Fibroblast of gingiva (primary cell): ENCODE measurements around the gene HAGHL.

Source experiments
- DNase-seq: peaks from one replicate; pipeline ENCODE4 v3.0.0-alpha.2; 2011; ENCODE audit warnings: low read depth

Gene HAGHL

GRCh38 chr16:708019-708418, 18.9 kb upstream of the HAGHL start:
- DNase-seq = no peak

GRCh38 chr16:708959-709358, 17.9 kb upstream of the HAGHL start:
- DNase-seq = no peak

DNA sequence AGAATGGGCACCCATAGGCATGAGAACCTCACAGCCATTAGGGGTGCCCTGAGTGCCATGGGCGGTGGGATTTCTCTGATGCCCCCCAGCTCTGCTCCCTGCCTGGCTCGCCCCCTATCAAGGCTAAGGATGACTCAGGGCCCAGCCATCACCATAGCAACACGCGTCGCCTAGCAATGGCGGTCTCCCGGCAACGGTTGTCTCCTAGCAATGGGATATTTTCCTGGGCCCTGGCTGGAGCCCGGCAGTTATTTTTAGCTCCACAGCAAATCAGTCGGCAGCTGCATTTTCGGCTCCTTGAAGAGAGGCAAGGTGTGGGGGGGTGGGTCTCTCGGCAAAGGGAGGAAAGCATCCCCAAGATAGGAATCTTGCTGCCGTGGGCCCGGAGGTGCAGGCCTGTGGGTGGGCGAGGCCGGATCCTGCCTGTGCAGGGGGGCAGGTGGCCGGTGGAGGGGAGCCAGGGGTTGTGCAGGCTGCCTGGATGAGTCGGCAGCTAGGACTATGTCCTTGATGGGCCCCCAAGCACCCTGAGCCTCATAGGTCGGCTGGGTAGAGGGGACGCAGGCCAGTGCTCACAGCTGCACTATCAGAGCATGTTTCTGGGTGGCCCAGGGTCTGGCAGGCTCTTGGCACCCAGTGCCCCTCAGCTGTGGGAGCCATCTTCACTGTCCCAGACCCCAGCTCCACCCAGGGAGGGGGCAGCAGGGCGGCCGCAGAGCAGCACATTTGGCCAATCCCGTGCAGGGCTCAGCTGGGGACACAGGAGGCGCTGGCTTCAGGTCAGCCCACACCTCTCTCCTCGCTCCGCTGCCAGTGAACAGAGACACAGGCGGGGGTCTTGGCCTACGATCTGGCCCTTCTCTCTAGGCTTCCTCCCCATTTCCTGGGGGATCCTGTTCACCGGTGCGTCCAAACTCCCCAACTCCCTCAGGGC, 17.1 kb upstream of the HAGHL start:
- peak; percentile 70 for DNase-seq

- DNase-seq = no peak
Observed at GRCh38 chr16:710500-711075, 16.3 kb upstream of the HAGHL start.

DNA sequence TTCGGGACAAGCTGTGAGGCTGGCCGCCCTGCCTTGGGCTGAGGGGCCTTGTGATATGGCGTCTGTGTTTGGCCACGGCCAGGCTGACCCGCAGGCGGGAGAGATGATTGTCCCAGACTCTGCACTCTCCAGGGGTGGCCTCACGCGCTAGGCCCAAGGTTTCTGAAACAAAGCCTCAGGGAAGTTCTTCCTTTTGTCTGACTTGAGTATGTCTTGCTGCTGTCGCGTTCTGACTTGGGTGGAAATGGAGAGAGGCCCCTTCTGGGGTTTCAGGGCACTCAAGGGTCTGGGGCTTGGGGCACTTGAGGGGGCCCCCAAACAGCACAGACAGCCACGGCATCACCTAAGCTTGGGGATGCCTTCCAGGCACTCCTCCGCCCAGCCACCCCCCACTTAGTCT, 15.8 kb upstream of the HAGHL start:
- DNase-seq = no peak

- peak; percentile 48 for DNase-seq
Observed at GRCh38 chr16:711548-712320, 15.2 kb upstream of the HAGHL start.

DNA sequence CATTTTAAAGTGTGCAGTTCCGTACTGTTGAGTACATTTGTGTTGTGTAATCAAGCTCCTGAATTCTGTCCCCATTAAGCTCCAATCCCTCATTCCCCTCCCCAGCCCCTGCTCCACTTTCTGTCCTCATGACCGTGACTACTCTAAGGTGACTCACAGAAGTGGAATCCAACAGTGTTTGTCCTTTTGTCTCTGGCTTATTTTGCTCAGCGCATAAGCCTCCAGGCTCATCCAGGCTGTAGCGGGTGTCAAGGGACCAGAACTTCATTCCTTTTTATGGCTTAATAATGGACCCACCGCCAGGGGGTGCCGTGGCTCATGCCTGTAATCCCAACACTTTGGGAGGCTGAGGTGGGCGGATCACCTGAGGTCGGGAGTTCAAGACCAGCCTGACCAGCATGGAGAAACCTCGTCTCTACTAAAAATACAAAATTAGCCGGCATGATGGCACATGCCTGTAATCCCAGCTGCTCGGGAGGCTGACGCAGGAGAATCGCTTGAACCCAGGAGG, 14.1 kb upstream of the HAGHL start:
- peak; percentile 96 for DNase-seq

GRCh38 chr16:714079-714478, 12.8 kb upstream of the HAGHL start:
- no peak for DNase-seq

- peak; percentile 86 for DNase-seq
Observed at GRCh38 chr16:714558-715476, 12.1 kb upstream of the HAGHL start, which contains the start of gene METRN. TSS of gene METRN (plus strand) at chr16:715118. CDS start at chr16:715290, 172 bp downstream.

DNA sequence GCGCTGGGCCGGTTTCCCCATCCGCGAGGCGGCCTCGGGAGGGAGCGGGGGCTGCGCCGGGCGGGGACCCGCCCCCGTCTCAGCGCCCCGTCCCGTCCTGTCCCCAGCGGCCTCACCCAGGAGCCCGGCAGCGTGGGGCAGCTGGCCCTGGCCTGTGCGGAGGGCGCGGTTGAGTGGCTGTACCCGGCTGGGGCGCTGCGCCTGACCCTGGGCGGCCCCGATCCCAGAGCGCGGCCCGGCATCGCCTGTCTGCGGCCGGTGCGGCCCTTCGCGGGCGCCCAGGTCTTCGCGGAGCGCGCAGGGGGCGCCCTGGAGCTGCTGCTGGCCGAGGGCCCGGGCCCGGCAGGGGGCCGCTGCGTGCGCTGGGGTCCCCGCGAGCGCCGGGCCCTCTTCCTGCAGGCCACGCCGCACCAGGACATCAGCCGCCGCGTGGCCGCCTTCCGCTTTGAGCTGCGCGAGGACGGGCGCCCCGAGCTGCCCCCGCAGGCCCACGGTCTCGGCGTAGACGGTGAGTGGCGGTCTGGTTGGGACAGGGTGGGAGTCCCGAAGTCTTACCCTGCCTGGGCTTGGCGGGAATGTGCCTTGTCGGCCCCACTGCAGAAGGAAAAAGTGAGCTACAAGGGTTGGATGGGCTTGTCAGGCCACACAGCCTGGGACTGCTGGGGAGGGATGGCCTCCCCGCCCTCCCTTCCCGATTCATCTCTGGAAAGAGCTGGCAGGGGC, 11.3 kb upstream of the HAGHL start:
- DNase-seq = no peak

- peak; percentile 75 for DNase-seq
Observed at GRCh38 chr16:716200-716568, 10.7 kb upstream of the HAGHL start.

GRCh38 chr16:716768-717325, 10.1 kb upstream of the HAGHL start:
- no peak for DNase-seq

GRCh38 chr16:717450-718245, 9.3 kb upstream of the HAGHL start:
- DNase-seq = no peak

GRCh38 chr16:718389-718788, 8.5 kb upstream of the HAGHL start:
- DNase-seq = no peak

GRCh38 chr16:718922-719321, 8.0 kb upstream of the HAGHL start:
- no peak for DNase-seq

DNA sequence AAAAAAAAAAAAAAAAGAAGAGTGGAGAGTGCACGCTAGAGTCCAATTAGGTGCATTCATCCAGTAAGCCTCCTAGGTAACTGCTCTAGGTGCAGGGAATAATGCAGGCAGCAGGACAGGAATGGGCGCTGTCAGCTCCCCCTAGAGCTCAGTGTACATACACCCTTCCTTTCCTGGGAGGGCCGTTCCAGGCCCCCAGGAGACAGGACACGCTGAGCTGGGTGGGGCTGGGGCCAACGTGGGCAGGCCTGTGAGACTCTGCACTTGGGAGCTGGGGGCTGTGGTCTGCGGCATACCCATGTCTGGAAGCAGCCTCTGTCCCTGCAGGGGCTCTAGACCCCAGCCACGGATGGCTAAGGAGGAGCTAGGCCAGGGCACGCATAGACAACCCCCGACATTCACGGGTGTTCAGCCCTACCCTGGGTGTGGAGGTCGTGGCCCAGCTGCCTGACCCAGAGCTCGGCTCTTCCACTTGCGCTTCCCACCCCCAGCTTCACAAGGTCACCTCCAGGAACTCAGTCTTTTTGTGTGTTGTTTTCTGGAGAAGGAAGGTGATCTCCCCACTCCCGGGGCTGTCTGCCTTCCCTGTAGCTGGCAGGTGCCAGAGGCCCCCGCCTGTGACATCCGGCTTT, 7.0 kb upstream of the HAGHL start:
- DNase-seq = no peak

DNA sequence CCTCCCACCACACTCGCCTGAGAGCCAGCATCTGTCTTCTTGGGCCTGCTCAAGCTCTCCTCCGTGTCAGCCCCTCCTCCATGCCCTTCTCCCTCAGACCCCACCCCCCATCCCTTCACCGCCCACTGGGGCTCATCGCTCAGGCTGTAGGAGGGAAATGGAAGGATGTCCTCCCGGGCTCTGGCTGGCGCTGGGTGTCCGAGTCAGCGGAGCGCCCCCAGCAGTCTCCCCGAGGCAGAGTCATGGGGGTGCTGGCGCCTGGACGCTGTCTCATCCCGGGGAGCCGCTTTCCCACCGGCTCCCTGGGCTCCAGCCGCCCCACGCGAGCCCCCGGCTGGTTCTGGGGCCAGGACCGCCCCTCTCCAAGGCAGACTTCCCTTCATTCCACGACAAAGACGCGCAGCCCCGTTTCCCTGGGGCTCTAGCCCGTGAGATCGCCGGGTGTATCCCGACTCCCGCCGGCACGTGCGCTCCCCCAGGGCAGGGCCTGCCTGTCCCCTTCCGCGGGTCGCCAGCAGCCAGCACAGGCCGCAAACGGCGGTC, 6.4 kb upstream of the HAGHL start:
- peak; percentile 67 for DNase-seq

- peak; percentile 72 for DNase-seq
Observed at GRCh38 chr16:720990-721764, 5.7 kb upstream of the HAGHL start, which contains the start of gene ANTKMT. TSS of gene ANTKMT (plus strand) at chr16:721146. CDS start at chr16:721275, 129 bp downstream.
